SJSA1 (cell line): ENCODE data around the gene C15orf61. TPM values are rescaled to one million over a fixed set of nuclear protein-coding genes. Genes with fewer than 3 reads are reported as not detected.

Experiments
- DNase-seq, 2 experiments: peaks; one replicate each; pipeline ENCODE4 v3.0.0-alpha.2; 2015 to 2020; ENCODE audit warnings: low spot score in 2 of 2, low read depth in 1 of 2
- H3K27ac ChIP-seq: fragments of 250-450 bp; sonication (Bioruptor Pico); 2 replicates; pipeline ENCODE4 v1.5.1; 2020; ENCODE audit warnings: mild to moderate bottlenecking, moderate library complexity
- H3K27me3 ChIP-seq: fragments of 250-450 bp; sonication (Bioruptor Pico); replicated peaks from 2 replicates; pipeline ENCODE4 v1.5.1; 2020; ENCODE audit warnings: mild to moderate bottlenecking, moderate library complexity
- H3K36me3 ChIP-seq: fragments of 250-450 bp; sonication (Bioruptor Pico); 2 replicates; pipeline ENCODE4 v1.5.1; 2020; ENCODE audit warnings: mild to moderate bottlenecking
- H3K4me1 ChIP-seq: fragments of 250-450 bp; sonication (Bioruptor Pico); replicated peaks from 2 replicates; pipeline ENCODE4 v1.6.1; 2021; ENCODE audit warnings: mild to moderate bottlenecking
- H3K4me3 ChIP-seq: fragments of 250-450 bp; sonication (Bioruptor Pico); 2 replicates; pipeline ENCODE4 v1.5.1; 2020; ENCODE audit warnings: mild to moderate bottlenecking
- H3K9me3 ChIP-seq: fragments of 250-450 bp; sonication (Bioruptor Pico); replicated peaks from 2 replicates; pipeline ENCODE4 v1.5.1; 2020; ENCODE audit warnings: mild to moderate bottlenecking
- total RNA-seq: library from RNA; depleted of rRNA; stranded (reverse); fragments of >200 nt; shearing (Covaris generic); gene quantifications from 2 replicates; pipeline ENCODE4 v1.2.3, GENCODE V29; 2014; rRNA removed

C15orf61 gene
- 3.1 and 3.4 TPM in 2 replicates for total RNA-seq

DNA sequence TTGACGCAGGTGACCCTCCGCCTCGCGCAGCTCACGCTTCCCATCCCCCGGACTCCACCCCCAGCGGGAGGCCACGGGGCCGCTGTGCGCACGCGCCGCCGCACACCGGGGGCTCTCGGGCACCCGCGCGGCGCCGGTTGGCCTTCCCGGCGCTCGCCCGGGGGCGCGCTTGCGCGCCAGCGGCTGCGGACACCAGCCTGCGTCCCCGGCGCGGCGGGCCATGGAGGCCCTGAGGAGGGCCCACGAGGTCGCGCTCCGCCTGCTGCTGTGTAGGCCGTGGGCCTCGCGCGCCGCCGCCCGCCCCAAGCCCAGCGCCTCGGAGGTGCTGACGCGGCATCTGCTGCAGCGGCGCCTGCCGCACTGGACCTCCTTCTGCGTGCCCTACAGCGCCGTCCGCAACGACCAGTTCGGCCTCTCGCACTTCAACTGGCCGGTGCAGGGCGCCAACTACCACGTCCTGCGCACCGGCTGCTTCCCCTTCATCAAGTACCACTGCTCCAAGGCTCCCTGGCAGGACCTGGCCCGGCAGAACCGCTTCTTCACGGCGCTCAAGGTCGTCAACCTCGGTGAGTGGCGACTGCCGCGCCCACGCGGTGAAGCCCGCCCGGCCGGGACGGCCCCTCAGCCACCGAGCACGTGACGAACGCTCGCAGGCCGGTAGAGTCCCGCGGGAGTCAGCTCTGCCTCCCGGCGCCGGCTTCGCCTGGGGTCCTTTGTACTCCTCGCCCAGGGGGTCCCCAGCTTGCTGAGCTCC lies at the start of gene C15orf61:
Gene C15orf61, plus strand, starts transcription at position 103 of the 754 bp plus-strand sequence. Its CDS starts 118 bp downstream, at position 221.
- peak; percentile 79 to 88 for DNase-seq
- Histone ChIP-seq H3K27me3 (no peaks in the 10 kb centered on the region), H3K36me3 (peaks cover 2% of the 10 kb centered on the region; the same call in 1 of the 2 replicates)

DNA sequence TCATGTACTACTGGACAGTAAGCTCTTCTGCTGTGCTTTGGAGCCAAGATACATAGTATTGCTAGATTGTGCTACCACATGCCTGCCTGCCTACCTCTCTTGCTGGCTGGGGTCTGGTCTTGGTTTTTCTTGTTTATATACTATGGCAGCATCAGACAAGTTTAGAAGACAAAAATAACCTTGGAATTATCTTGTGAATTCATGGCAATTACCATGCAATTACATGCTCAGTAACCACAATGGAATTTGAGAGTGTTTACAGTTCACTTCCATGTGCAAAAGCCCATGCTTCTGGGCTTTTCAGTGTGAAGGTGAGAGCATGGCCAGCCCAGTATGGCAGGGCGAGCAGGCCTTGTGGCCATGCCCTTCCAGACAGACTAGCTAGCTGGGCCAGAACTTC lies 48.0 kb upstream of the C15orf61 start:
- Histone ChIP-seq H3K27ac (peak overlapping the region; percentile 32), H3K9me3 (no peaks in the 10 kb centered on the region), H3K27me3 (no peaks in the 10 kb centered on the region), H3K36me3 (no peaks in the 10 kb centered on the region), H3K4me3 (no peak overlapping the region), H3K4me1 (peaks cover 19% of the 10 kb centered on the region)
- peak; percentile 54 to 72 for DNase-seq

More for the DNA sequence above, at the start of gene C15orf61:
- H3K4me1 ChIP-seq = peaks cover 19% of the 10 kb centered on the region
- H3K4me3 ChIP-seq = peak within 1 kb of the TSS; percentile 67
- no peaks in the 10 kb centered on the region for H3K9me3 ChIP-seq
- H3K27ac ChIP-seq = peak within 1 kb of the TSS; percentile 65

DNA sequence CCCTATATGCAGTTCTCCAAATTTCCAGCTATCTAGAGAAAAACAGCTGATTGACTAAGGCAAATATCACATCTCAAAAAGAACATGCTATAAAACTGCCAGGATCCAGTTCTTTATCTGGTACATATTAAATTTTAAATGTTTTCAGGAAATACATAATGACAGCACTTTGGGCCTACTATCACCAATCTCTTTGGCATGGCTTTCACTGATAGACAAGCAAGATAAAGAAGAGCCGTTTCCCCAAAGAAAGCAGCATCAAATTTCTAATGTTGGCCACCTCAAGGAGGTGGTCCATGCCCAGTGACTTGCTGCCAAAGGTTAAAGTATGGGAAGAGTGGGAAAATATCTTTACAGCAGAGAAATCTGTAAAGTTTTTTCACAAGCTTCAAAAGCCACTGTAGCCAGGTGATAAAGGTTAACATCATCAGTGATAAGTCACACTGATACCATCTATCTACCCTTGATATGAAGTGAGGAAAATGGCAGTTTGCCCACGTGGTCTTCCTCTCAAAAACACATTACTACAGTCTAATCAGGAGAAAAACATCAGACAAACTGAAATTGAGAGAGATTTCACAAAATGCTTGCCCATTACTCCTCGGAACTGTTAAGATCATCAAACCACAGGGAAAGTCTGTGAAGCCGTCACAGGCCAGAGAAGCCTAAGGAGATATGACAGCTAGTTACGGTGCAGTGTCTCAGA lies 46.4 kb upstream of the C15orf61 start:
- Histone ChIP-seq H3K27ac (no peak overlapping the region), H3K27me3 (no peaks in the 10 kb centered on the region), H3K4me1 (peaks cover 34% of the 10 kb centered on the region), H3K9me3 (no peaks in the 10 kb centered on the region), H3K36me3 (no peaks in the 10 kb centered on the region), H3K4me3 (no peak overlapping the region)
- DNase-seq = no peak

GRCh38 chr15:67479781-67480505 lies 41.0 kb upstream of the C15orf61 start:
- no peaks in the 10 kb centered on the region for H3K27me3 ChIP-seq
- H3K27ac ChIP-seq = peak overlapping the region; percentile 88
- no peaks in the 10 kb centered on the region for H3K36me3 ChIP-seq
- H3K4me1 ChIP-seq = peaks cover 33% of the 10 kb centered on the region
- DNase-seq = peak; percentile 73 to 92
- H3K9me3 ChIP-seq = no peaks in the 10 kb centered on the region
- H3K4me3 ChIP-seq = 0 out of 2 replicates have a peak overlapping the region, but pooled peaks have one; percentile 1

GRCh38 chr15:67480741-67481140 lies 40.2 kb upstream of the C15orf61 start:
- peak in 1 of 2 experiments; percentile 9 for DNase-seq
- Histone ChIP-seq H3K4me1 (peaks cover 33% of the 10 kb centered on the region), H3K27ac (peak overlapping the region; percentile 88), H3K4me3 (no peak overlapping the region), H3K36me3 (no peaks in the 10 kb centered on the region), H3K27me3 (no peaks in the 10 kb centered on the region), H3K9me3 (no peaks in the 10 kb centered on the region)

DNA sequence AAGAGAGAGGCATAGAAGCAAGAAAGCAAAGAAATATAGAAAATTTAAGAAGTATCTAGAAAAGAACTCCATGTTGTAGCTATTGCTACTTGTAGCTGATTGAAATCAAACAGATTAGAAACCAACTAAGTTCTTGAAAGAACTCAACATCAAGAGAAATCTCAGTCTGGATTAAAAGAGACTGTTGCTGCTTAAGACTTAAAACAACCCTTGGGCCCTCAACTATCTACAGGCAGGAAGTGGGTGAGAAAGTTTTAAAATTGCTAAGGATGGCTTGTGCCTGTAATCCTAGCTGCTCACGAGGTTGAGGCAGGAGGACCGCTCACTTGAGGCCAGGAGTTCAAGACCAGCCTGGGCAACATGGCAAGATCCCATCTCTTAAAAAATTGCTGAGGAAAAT lies 39.3 kb upstream of the C15orf61 start:
- H3K9me3 ChIP-seq = no peaks in the 10 kb centered on the region
- H3K4me1 ChIP-seq = peaks cover 33% of the 10 kb centered on the region
- H3K27ac ChIP-seq = no peak overlapping the region
- no peaks in the 10 kb centered on the region for H3K36me3 ChIP-seq
- no peaks in the 10 kb centered on the region for H3K27me3 ChIP-seq
- H3K4me3 ChIP-seq = no peak overlapping the region
- no peak for DNase-seq

DNA sequence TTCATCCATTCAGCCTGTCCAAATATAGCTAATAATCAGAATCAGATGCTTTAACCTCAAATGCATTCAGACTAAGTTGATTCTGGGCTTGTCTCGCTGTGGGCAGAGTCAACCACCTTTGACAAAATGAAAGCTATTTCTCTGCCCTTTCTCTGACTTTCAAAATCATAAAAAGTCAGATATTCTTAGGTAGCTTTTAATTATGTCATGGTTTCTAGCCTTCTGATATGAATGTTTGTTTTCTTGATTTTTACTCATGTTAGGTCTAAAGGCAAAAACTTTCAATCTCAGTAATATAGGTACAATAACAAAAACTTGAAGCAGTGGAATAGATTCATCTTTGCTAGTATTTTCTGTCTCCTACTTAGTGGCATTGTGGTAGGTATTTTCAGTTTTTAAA lies 25.3 kb upstream of the C15orf61 start:
- H3K36me3 ChIP-seq = no peaks in the 10 kb centered on the region

DNA sequence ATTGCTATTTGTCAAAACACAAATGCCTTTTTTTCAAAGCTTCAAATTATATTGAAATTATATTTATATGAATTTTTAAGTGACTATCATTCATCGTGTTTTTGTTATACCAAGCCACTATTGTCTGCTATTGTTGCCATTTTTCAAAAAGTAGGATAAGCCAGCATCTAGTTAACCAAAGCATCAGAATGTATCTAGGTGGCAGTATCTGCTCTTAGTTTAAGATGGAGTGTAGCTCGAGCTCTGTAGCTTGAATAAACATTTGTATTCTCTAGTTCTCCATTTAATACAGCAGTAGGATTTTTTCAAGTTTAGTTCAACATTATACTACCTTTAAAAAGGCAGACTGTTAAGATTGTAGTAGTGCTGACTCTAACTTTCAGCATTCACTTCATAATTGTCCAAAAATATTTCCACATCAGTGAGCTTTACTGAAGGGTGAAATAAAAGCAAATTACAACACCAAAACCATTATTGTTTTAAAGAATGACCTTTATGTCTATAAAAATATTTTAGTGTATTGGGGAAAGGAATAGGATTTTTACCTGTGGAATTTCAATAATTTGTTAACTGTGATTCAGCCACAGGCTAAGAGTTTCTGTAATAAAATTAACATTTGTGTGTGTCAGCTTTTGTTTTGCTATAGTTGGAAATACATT lies 19.6 kb upstream of the C15orf61 start:
- no peak overlapping the region for H3K4me3 ChIP-seq
- no peak for DNase-seq
- H3K4me1 ChIP-seq = peaks cover 10% of the 10 kb centered on the region
- H3K36me3 ChIP-seq = no peaks in the 10 kb centered on the region
- H3K27me3 ChIP-seq = no peaks in the 10 kb centered on the region
- no peaks in the 10 kb centered on the region for H3K9me3 ChIP-seq
- no peak overlapping the region for H3K27ac ChIP-seq

More for the DNA sequence above, 25.3 kb upstream of the C15orf61 start:
- Histone ChIP-seq H3K27ac (no peak overlapping the region), H3K9me3 (no peaks in the 10 kb centered on the region), H3K27me3 (no peaks in the 10 kb centered on the region), H3K4me3 (no peak overlapping the region), H3K4me1 (no peaks in the 10 kb centered on the region)
- DNase-seq = no peak

DNA sequence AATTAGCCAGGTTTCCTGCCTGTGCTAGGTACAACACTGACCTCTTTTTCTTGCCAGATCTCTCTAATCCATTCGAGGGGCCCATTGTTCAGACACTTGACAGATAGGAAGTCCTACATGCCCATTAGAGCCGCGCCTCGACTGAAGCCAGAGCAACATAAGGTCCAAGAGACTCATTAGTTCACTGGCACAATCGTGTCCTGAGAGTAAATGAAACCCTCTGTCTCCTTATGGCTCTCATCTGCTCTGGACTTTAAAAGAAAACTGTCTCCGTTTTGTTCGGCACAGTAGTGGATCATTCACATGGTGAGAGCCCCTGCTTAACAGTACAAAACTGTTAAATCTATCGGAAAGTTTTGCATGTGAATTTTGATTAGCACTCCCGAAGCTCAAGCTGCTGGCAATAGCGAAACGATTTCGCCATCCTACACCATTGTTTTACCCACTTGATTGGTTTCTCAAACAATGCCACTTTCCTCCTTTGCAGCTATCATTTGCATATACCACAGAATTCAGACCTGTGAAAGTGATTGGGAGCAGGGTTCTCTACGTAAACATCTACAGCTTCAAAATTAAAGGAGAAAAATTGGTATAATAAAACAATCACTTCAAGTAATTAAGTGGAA lies 19.0 kb upstream of the C15orf61 start:
- Histone ChIP-seq H3K36me3 (no peaks in the 10 kb centered on the region), H3K9me3 (no peaks in the 10 kb centered on the region), H3K4me1 (peaks cover 10% of the 10 kb centered on the region), H3K4me3 (no peak overlapping the region), H3K27me3 (no peaks in the 10 kb centered on the region), H3K27ac (no peak overlapping the region)
- DNase-seq = no peak

DNA sequence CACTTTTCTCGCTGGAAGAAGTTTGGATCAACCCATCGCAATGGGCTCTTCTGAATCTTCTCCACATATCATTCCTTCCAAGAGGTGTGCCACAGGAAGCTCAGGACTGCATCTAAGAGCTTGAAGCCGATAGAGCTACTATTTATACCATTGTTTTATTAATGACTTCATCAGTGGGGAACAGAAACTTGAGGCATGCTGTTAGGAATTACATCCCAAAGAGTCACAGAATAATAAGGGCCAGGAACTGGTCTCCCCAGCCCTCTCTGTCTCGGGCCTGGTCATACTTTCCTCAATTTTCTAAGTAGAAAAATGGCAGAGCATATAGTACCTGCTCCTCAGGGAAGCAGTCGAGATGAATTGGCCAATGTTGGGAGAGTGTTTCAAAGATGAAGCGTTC lies 16.9 kb upstream of the C15orf61 start:
- no peak for DNase-seq
- no peaks in the 10 kb centered on the region for H3K9me3 ChIP-seq
- H3K4me3 ChIP-seq = no peak overlapping the region
- H3K36me3 ChIP-seq = no peaks in the 10 kb centered on the region
- H3K4me1 ChIP-seq = peaks cover 21% of the 10 kb centered on the region
- no peaks in the 10 kb centered on the region for H3K27me3 ChIP-seq
- peak overlapping the region; percentile 58; the same call in 1 of the 2 replicates for H3K27ac ChIP-seq

- H3K9me3 ChIP-seq = no peaks in the 10 kb centered on the region
- peak in 1 of 2 experiments; percentile 18 for DNase-seq
- peak overlapping the region; percentile 58 for H3K27ac ChIP-seq
- no peaks in the 10 kb centered on the region for H3K36me3 ChIP-seq
- H3K27me3 ChIP-seq = no peaks in the 10 kb centered on the region
- peaks cover 21% of the 10 kb centered on the region for H3K4me1 ChIP-seq
- no peak overlapping the region for H3K4me3 ChIP-seq
Observed at GRCh38 chr15:67504796-67505195, 16.1 kb upstream of the C15orf61 start.

- Histone ChIP-seq H3K4me1 (peaks cover 31% of the 10 kb centered on the region), H3K27ac (peak overlapping the region; percentile 58; the same call in 1 of the 2 replicates), H3K9me3 (no peaks in the 10 kb centered on the region)
Observed at GRCh38 chr15:67505675-67506572, 15.0 kb upstream of the C15orf61 start.

More at GRCh38 chr15:67505675-67506572, 15.0 kb upstream of the C15orf61 start:
- Histone ChIP-seq H3K4me3 (no peak overlapping the region), H3K27me3 (no peaks in the 10 kb centered on the region), H3K36me3 (no peaks in the 10 kb centered on the region)
- DNase-seq = no peak
